ENCODE data around the gene DAW1. TPM values are rescaled to one million over a fixed set of nuclear protein-coding genes. Genes with fewer than 3 reads are reported as not detected.

The DAW1 gene
- total and polyA plus RNA-seq, 4 donors: not detected

GRCh38 chr2:227829337-227829736 is 42.1 kb upstream of the DAW1 start:
- Histone ChIP-seq H3K4me3 (ENCODE audit: low read depth in 1 of 3, low read length in 3 of 3) (no peak overlapping the region), H3K9me3 (ENCODE audit: control insufficient read depth in 4 of 4, low read length in 3 of 4) (no peaks in the 10 kb centered on the region), H3K27me3 (ENCODE audit: control insufficient read depth in 4 of 4, insufficient read depth in 4 of 4, low read length in 3 of 4) (no peaks in the 10 kb centered on the region), H3K9ac (ENCODE audit: low read depth in 1 of 2, low read length in 2 of 2) (no peak overlapping the region), H3K27ac (ENCODE audit: low read depth in 1 of 2, low read length in 2 of 2) (no peak overlapping the region), H3K36me3 (ENCODE audit: control insufficient read depth in 4 of 4, insufficient read depth in 3 of 4, low read depth in 1 of 4, low read length in 3 of 4) (no peaks in the 10 kb centered on the region), H3K4me1 (ENCODE audit: control insufficient read depth in 4 of 4, insufficient read depth in 4 of 4, low read length in 3 of 4) (no peaks in the 10 kb centered on the region)
- WGBS: 84% methylated on average over 2 of the region's 2 CpGs
- TF ChIP-seq ATF3 (IDR thresholded peaks at IDR 0.05) (no peak), EGR1 (IDR thresholded peaks at IDR 0.05; ENCODE audit: low read depth in 2 of 2) (no peak), SP1 (IDR thresholded peaks at IDR 0.05) (no peak), GABPA (IDR thresholded peaks at IDR 0.05 in 1 of 2, conservative IDR thresholded peaks at IDR 0.05 in 1 of 2) (no peak), ZBTB33 (IDR thresholded peaks at IDR 0.05) (no peak), REST (IDR thresholded peaks at IDR 0.05) (no peak), NR2F2 (IDR thresholded peaks at IDR 0.05) (no peak)
- no peak for DNase-seq (ENCODE audit: low spot score)

- no peak overlapping the region for H3K4me3 ChIP-seq (ENCODE audit: low read depth in 1 of 3, low read length in 3 of 3)
- no peaks in the 10 kb centered on the region for H3K4me1 ChIP-seq (ENCODE audit: control insufficient read depth in 4 of 4, insufficient read depth in 4 of 4, low read length in 3 of 4)
- no peaks in the 10 kb centered on the region for H3K27me3 ChIP-seq (ENCODE audit: control insufficient read depth in 4 of 4, insufficient read depth in 4 of 4, low read length in 3 of 4)
- TF ChIP-seq CTCF (IDR thresholded peaks at IDR 0.05; ENCODE audit: low read depth, low read length, missing input control): no peak
- no peak for TF ChIP-seq SP1 (IDR thresholded peaks at IDR 0.05)
- no peak for TF ChIP-seq FOXA1 (IDR thresholded peaks at IDR 0.05)
- TF ChIP-seq ZBTB33 (IDR thresholded peaks at IDR 0.05): no peak
- no peak for TF ChIP-seq REST (IDR thresholded peaks at IDR 0.05)
- no peak for TF ChIP-seq YY1 (IDR thresholded peaks at IDR 0.05)
- TF ChIP-seq GABPA (IDR thresholded peaks at IDR 0.05 in 1 of 2, conservative IDR thresholded peaks at IDR 0.05 in 1 of 2): no peak
- no peak for TF ChIP-seq FOXA2 (IDR thresholded peaks at IDR 0.05)
- TF ChIP-seq TAF1 (conservative IDR thresholded peaks at IDR 0.05): no peak
- no peak for TF ChIP-seq EGR1 (IDR thresholded peaks at IDR 0.05; ENCODE audit: low read depth in 2 of 2)
- TF ChIP-seq NR2F2 (IDR thresholded peaks at IDR 0.05): no peak
- TF ChIP-seq RAD21 (IDR thresholded peaks at IDR 0.05): no peak
- TF ChIP-seq HNF4G (IDR thresholded peaks at IDR 0.05): no peak
- no peak for TF ChIP-seq HNF4A (conservative IDR thresholded peaks at IDR 0.05)
- TF ChIP-seq JUND (IDR thresholded peaks at IDR 0.05): no peak
- TF ChIP-seq MAX (IDR thresholded peaks at IDR 0.05): no peak
- no peak for TF ChIP-seq ATF3 (IDR thresholded peaks at IDR 0.05)
- TF ChIP-seq RXRA (IDR thresholded peaks at IDR 0.05): no peak
- H3K27ac ChIP-seq (ENCODE audit: low read depth in 1 of 2, low read length in 2 of 2): no peak overlapping the region
- no peaks in the 10 kb centered on the region for H3K9me3 ChIP-seq (ENCODE audit: control insufficient read depth in 4 of 4, low read length in 3 of 4)
- DNase-seq (ENCODE audit: low spot score): no peak
- no peak overlapping the region for H3K9ac ChIP-seq (ENCODE audit: low read depth in 1 of 2, low read length in 2 of 2)
- 93% methylated on average over 10 of the region's 10 CpGs for WGBS
- no peaks in the 10 kb centered on the region for H3K36me3 ChIP-seq (ENCODE audit: control insufficient read depth in 4 of 4, insufficient read depth in 3 of 4, low read depth in 1 of 4, low read length in 3 of 4)
Observed at GRCh38 chr2:227834423-227834822, 37.0 kb upstream of the DAW1 start.
